ENCODE measurements around the gene INO80. TPM values are rescaled to one million over a fixed set of nuclear protein-coding genes. Genes with fewer than 3 reads are reported as not detected.
"Not testable (repeated sequence)": the region's sequence is repeated elsewhere in the genome, so short reads cannot be mapped to it uniquely, and the experiment has no call there.

INO80 gene
- polyA plus RNA-seq, 2 donors, result 4.6 to 11.0 TPM

DNA sequence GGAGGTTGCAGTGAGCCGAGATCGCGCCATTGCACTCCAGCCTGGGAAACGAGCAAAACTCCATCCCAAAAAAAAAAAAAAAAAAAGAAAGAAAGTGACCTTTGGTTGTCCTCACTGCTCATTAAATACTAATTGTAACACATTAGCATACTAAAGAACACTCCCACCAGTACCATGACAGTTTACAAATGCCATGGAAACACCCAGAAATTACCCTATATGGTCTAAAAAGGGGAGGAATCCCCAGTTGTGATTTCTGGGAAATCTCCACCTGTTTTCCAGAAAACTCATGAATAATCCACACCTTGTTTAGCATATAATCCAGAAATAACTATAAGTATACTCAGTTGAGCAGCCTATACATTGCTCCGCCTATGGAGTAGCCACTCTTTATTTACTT, 23.5 kb upstream of the INO80 start:
- Histone ChIP-seq H3K36me3 (ENCODE audit: control insufficient read depth in 2 of 2, insufficient read depth in 2 of 2, low read length in 1 of 2) (no peaks in the 10 kb centered on the region), H3K4me3 (ENCODE audit: low read depth in 1 of 2, low read length in 2 of 2) (no peak overlapping the region), H3K4me1 (ENCODE audit: control insufficient read depth in 2 of 2, insufficient read depth in 2 of 2, low read length in 1 of 2) (peaks cover 0 to 1% of the 10 kb centered on the region in 2 donors), H3K27ac (ENCODE audit: low read depth in 2 of 2, low read length in 1 of 2) (no peak overlapping the region), H3K27me3 (ENCODE audit: control insufficient read depth in 1 of 2, insufficient read depth in 2 of 2, low read length in 2 of 2) (no peaks in the 10 kb centered on the region), H3K9me3 (ENCODE audit: control insufficient read depth in 2 of 2, insufficient read depth in 1 of 2, low read depth in 1 of 2, low read length in 1 of 2) (no peaks in the 10 kb centered on the region)
- WGBS, 2 donors, result 85 to 98% methylated on average over 5 of the region's 5 CpGs

DNA sequence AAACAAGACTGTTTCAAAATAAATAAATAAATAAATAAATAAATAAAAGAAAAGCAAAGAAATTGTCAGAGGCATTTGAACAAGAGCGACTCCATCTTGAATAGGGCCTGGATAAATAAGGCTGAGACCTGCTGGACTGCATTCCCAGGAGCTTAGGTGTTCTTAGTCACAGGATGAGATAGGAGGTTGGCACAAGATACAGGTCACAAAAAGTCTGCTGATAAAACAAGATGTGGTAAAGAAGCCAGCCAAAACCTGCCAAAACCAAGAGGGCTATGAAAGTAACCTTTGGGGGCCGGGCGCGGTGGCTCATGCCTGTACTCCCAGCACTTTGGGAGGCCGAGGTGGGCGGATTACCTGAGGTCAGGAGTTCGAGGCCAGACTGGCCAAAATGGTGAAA, 23.0 kb upstream of the INO80 start:
- H3K27ac ChIP-seq (ENCODE audit: low read depth in 2 of 2, low read length in 1 of 2); H3K27me3 ChIP-seq (ENCODE audit: control insufficient read depth in 1 of 2, insufficient read depth in 2 of 2, low read length in 2 of 2); H3K4me3 ChIP-seq (ENCODE audit: low read depth in 1 of 2, low read length in 2 of 2); H3K9me3 ChIP-seq (ENCODE audit: control insufficient read depth in 2 of 2, insufficient read depth in 1 of 2, low read depth in 1 of 2, low read length in 1 of 2); H3K36me3 ChIP-seq (ENCODE audit: control insufficient read depth in 2 of 2, insufficient read depth in 2 of 2, low read length in 1 of 2); H3K4me1 ChIP-seq (ENCODE audit: control insufficient read depth in 2 of 2, insufficient read depth in 2 of 2, low read length in 1 of 2): not testable (repeated sequence)
- 76 to 77% methylated on average over 7 of the region's 7 CpGs for WGBS, 2 donors

DNA sequence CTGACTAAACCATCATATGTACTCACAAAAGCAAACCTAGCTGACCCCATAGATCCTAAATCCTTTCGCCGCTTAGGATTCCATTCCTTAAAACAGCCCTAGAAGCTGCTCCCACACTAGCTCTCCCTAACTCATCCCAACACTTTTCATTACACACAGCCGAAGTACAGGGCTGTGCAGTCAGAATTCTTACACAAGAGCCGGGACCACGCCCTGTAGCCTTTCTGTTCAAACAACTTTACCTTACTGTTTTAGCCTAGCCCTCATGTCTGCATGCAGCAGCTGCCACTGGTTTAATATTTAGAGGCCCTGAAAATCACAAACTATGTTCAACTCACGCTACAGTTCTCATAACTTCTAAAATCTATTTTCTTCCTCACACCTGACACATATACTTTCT, 19.5 kb upstream of the INO80 start:
- not testable (repeated sequence) for H3K27me3 ChIP-seq (ENCODE audit: control insufficient read depth in 1 of 2, insufficient read depth in 2 of 2, low read length in 2 of 2); H3K27ac ChIP-seq (ENCODE audit: low read depth in 2 of 2, low read length in 1 of 2); H3K4me3 ChIP-seq (ENCODE audit: low read depth in 1 of 2, low read length in 2 of 2); H3K36me3 ChIP-seq (ENCODE audit: control insufficient read depth in 2 of 2, insufficient read depth in 2 of 2, low read length in 1 of 2); H3K9me3 ChIP-seq (ENCODE audit: control insufficient read depth in 2 of 2, insufficient read depth in 1 of 2, low read depth in 1 of 2, low read length in 1 of 2); H3K4me1 ChIP-seq (ENCODE audit: control insufficient read depth in 2 of 2, insufficient read depth in 2 of 2, low read length in 1 of 2)
- 79 to 86% methylated on average over 6 of the region's 6 CpGs for WGBS, 2 donors

DNA sequence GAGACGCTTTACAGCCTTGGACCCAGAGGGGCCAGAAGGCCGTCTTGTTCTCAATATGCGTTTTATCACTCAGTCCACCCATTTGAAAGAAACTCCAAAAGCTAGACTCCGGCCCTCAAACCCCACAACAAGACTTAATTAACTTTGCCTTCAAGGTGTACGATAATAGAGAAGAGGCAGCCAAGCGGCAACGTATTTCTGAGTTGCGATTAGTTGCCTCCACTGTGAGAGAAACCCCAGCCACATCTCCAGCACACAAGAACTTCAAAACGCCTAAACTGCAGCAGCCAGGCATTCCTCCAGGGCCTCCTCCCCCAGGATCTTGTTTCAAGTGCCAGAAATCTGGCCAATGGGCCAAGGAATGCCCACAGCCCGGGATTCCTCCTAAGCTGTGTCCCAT, 17.4 kb upstream of the INO80 start:
- 83 to 86% methylated on average over 10 of the region's 10 CpGs for WGBS, 2 donors
- no peaks in the 10 kb centered on the region for H3K36me3 ChIP-seq (ENCODE audit: control insufficient read depth in 2 of 2, insufficient read depth in 2 of 2, low read length in 1 of 2)
- H3K9me3 ChIP-seq (ENCODE audit: control insufficient read depth in 2 of 2, insufficient read depth in 1 of 2, low read depth in 1 of 2, low read length in 1 of 2), result no peaks in the 10 kb centered on the region
- no peaks in the 10 kb centered on the region for H3K4me1 ChIP-seq (ENCODE audit: control insufficient read depth in 2 of 2, insufficient read depth in 2 of 2, low read length in 1 of 2)
- no peaks in the 10 kb centered on the region for H3K27me3 ChIP-seq (ENCODE audit: control insufficient read depth in 1 of 2, insufficient read depth in 2 of 2, low read length in 2 of 2)
- H3K4me3 ChIP-seq (ENCODE audit: low read depth in 1 of 2, low read length in 2 of 2), result no peak overlapping the region
- no peak overlapping the region for H3K27ac ChIP-seq (ENCODE audit: low read depth in 2 of 2, low read length in 1 of 2)

DNA sequence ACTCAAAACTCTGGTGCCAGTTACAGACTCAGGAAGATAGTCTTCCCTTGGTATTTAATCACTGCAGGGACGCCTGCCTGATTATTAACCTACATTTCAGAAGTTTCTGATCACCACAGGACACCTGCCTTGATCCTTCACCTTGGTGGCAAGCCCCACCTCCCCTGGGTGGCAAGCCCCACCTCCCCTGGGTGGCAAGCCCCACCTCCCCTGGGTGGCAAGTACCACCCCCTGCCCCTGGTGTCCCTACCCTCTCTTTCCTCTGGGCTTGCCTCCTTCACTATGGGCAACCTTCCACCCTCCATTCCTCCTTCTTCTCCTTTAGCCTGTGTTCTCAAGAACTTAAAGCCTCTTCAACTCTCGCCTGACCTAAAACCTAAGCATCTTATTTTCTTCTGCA, 16.0 kb upstream of the INO80 start:
- H3K4me3 ChIP-seq (ENCODE audit: low read depth in 1 of 2, low read length in 2 of 2); H3K4me1 ChIP-seq (ENCODE audit: control insufficient read depth in 2 of 2, insufficient read depth in 2 of 2, low read length in 1 of 2); H3K27me3 ChIP-seq (ENCODE audit: control insufficient read depth in 1 of 2, insufficient read depth in 2 of 2, low read length in 2 of 2); H3K36me3 ChIP-seq (ENCODE audit: control insufficient read depth in 2 of 2, insufficient read depth in 2 of 2, low read length in 1 of 2); H3K9me3 ChIP-seq (ENCODE audit: control insufficient read depth in 2 of 2, insufficient read depth in 1 of 2, low read depth in 1 of 2, low read length in 1 of 2); H3K27ac ChIP-seq (ENCODE audit: low read depth in 2 of 2, low read length in 1 of 2): not testable (repeated sequence)
- 88 to 92% methylated on average over 2 of the region's 2 CpGs for WGBS, 2 donors

GRCh38 chr15:41128174-41128902, 12.3 kb upstream of the INO80 start:
- no peak overlapping the region for H3K27ac ChIP-seq (ENCODE audit: low read depth in 2 of 2, low read length in 1 of 2)
- H3K36me3 ChIP-seq (ENCODE audit: control insufficient read depth in 2 of 2, insufficient read depth in 2 of 2, low read length in 1 of 2), result no peaks in the 10 kb centered on the region
- H3K4me1 ChIP-seq (ENCODE audit: control insufficient read depth in 2 of 2, insufficient read depth in 2 of 2, low read length in 1 of 2), result no peaks in the 10 kb centered on the region
- no peaks in the 10 kb centered on the region for H3K9me3 ChIP-seq (ENCODE audit: control insufficient read depth in 2 of 2, insufficient read depth in 1 of 2, low read depth in 1 of 2, low read length in 1 of 2)
- H3K27me3 ChIP-seq (ENCODE audit: control insufficient read depth in 1 of 2, insufficient read depth in 2 of 2, low read length in 2 of 2), result no peaks in the 10 kb centered on the region
- no peak overlapping the region for H3K4me3 ChIP-seq (ENCODE audit: low read depth in 1 of 2, low read length in 2 of 2)
- 78 to 79% methylated on average over 6 of the region's 6 CpGs for WGBS, 2 donors

DNA sequence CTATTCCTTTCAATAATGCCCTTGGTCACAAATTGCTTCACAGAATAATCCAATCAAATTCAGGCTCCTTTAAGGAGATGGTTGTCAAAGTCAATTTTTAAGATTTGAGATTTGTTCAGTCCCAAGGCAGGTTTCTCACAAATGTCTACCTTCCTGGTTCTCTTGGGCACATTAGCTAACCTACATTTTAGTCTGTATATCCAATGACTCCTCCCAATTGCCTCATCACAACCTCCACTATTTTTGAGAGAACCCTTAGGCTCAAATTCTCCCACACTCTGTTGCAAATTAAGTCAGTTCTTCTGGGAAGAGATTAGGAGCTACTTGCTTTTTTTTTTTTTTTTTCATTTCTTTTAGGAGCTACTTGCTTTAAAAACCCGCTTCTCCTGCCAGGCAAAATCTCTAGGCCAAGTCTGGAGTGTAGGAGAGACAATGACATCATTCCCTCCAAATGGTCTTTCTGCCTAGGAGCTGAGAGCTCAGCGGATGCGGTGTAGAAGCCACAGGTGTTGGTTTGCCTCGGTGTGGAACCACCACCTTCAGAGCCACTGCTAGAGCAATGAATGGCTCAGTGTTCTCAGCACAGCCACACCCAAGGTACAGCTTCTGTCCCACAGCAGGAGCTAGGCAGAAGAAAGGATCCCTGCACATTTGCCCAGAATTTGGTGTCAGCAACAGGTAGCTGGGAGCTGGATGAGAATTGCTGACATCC, 10.0 kb upstream of the INO80 start:
- no peak overlapping the region for H3K4me3 ChIP-seq (ENCODE audit: low read depth in 1 of 2, low read length in 2 of 2)
- no peak overlapping the region for H3K27ac ChIP-seq (ENCODE audit: low read depth in 2 of 2, low read length in 1 of 2)
- WGBS, 2 donors, result 62 to 67% methylated on average over 4 of the region's 4 CpGs
- no peaks in the 10 kb centered on the region for H3K9me3 ChIP-seq (ENCODE audit: control insufficient read depth in 2 of 2, insufficient read depth in 1 of 2, low read depth in 1 of 2, low read length in 1 of 2)
- no peaks in the 10 kb centered on the region for H3K36me3 ChIP-seq (ENCODE audit: control insufficient read depth in 2 of 2, insufficient read depth in 2 of 2, low read length in 1 of 2)
- no peaks in the 10 kb centered on the region for H3K27me3 ChIP-seq (ENCODE audit: control insufficient read depth in 1 of 2, insufficient read depth in 2 of 2, low read length in 2 of 2)
- H3K4me1 ChIP-seq (ENCODE audit: control insufficient read depth in 2 of 2, insufficient read depth in 2 of 2, low read length in 1 of 2), result no peaks in the 10 kb centered on the region

- Histone ChIP-seq H3K9me3 (ENCODE audit: control insufficient read depth in 2 of 2, insufficient read depth in 1 of 2, low read depth in 1 of 2, low read length in 1 of 2) (no peaks in the 10 kb centered on the region), H3K27me3 (ENCODE audit: control insufficient read depth in 1 of 2, insufficient read depth in 2 of 2, low read length in 2 of 2) (no peaks in the 10 kb centered on the region), H3K4me1 (ENCODE audit: control insufficient read depth in 2 of 2, insufficient read depth in 2 of 2, low read length in 1 of 2) (no peaks in the 10 kb centered on the region), H3K4me3 (ENCODE audit: low read depth in 1 of 2, low read length in 2 of 2) (no peak overlapping the region), H3K27ac (ENCODE audit: low read depth in 2 of 2, low read length in 1 of 2) (no peak overlapping the region), H3K36me3 (ENCODE audit: control insufficient read depth in 2 of 2, insufficient read depth in 2 of 2, low read length in 1 of 2) (no peaks in the 10 kb centered on the region)
- WGBS, 2 donors, result 90 to 91% methylated on average over 1 of the region's 1 CpG
These were observed 9.1 kb upstream of the INO80 start for GRCh38 chr15:41125063-41125669.

- no peaks in the 10 kb centered on the region for H3K36me3 ChIP-seq (ENCODE audit: control insufficient read depth in 2 of 2, insufficient read depth in 2 of 2, low read length in 1 of 2)
- H3K9me3 ChIP-seq (ENCODE audit: control insufficient read depth in 2 of 2, insufficient read depth in 1 of 2, low read depth in 1 of 2, low read length in 1 of 2), result no peaks in the 10 kb centered on the region
- H3K4me1 ChIP-seq (ENCODE audit: control insufficient read depth in 2 of 2, insufficient read depth in 2 of 2, low read length in 1 of 2), result no peaks in the 10 kb centered on the region
- no peak overlapping the region for H3K4me3 ChIP-seq (ENCODE audit: low read depth in 1 of 2, low read length in 2 of 2)
- 93 to 98% methylated on average over 5 of the region's 5 CpGs for WGBS, 2 donors
- H3K27me3 ChIP-seq (ENCODE audit: control insufficient read depth in 1 of 2, insufficient read depth in 2 of 2, low read length in 2 of 2), result no peaks in the 10 kb centered on the region
- no peak overlapping the region for H3K27ac ChIP-seq (ENCODE audit: low read depth in 2 of 2, low read length in 1 of 2)
These were observed 8.0 kb upstream of the INO80 start for GRCh38 chr15:41124058-41124457.

GRCh38 chr15:41122849-41123248, 6.8 kb upstream of the INO80 start:
- Histone ChIP-seq H3K9me3 (ENCODE audit: control insufficient read depth in 2 of 2, insufficient read depth in 1 of 2, low read depth in 1 of 2, low read length in 1 of 2) (no peaks in the 10 kb centered on the region), H3K36me3 (ENCODE audit: control insufficient read depth in 2 of 2, insufficient read depth in 2 of 2, low read length in 1 of 2) (no peaks in the 10 kb centered on the region), H3K4me1 (ENCODE audit: control insufficient read depth in 2 of 2, insufficient read depth in 2 of 2, low read length in 1 of 2) (no peaks in the 10 kb centered on the region), H3K27ac (ENCODE audit: low read depth in 2 of 2, low read length in 1 of 2) (no peak overlapping the region), H3K4me3 (ENCODE audit: low read depth in 1 of 2, low read length in 2 of 2) (no peak overlapping the region), H3K27me3 (ENCODE audit: control insufficient read depth in 1 of 2, insufficient read depth in 2 of 2, low read length in 2 of 2) (no peaks in the 10 kb centered on the region)
- 75 to 84% methylated on average over 2 of the region's 2 CpGs for WGBS, 2 donors

All from esophagus (tissue), 2 donors.